H4 (cell line): ENCODE results near the gene DDIT4L. TPM values are rescaled to one million over a fixed set of nuclear protein-coding genes. Genes with fewer than 3 reads are reported as not detected.
"Not testable (repeated sequence)": the region's sequence is repeated elsewhere in the genome, so short reads cannot be mapped to it uniquely, and the experiment has no call there.

Experiments used
- DNase-seq: peaks from one replicate; pipeline ENCODE4 v3.0.0-alpha.2; 2015; ENCODE audit warnings: low spot score
- total RNA-seq: library from RNA; depleted of rRNA; stranded (reverse); fragments of >200 nt; shearing (Covaris generic); gene quantifications from 2 replicates; pipeline ENCODE4 v1.2.3, GENCODE V29; 2014; rRNA removed

The DDIT4L gene
- total RNA-seq, 1 experiment from 2014 or later, result not detected

- DNase-seq, result no peak
Observed at GRCh38 chr4:100166297-100167039, 23.8 kb downstream of the DDIT4L start.

- DNase-seq, result no peak
Observed at GRCh38 chr4:100165809-100166208, 24.5 kb downstream of the DDIT4L start.

GRCh38 chr4:100164808-100165760 is 25.2 kb downstream of the DDIT4L start:
- no peak for DNase-seq

GRCh38 chr4:100162027-100162685 is 28.1 kb downstream of the DDIT4L start:
- DNase-seq, result no peak

- no peak for DNase-seq
Observed at GRCh38 chr4:100149190-100149589, 41.1 kb downstream of the DDIT4L start.

- no peak for DNase-seq
Observed at GRCh38 chr4:100147684-100148083, 42.6 kb downstream of the DDIT4L start.

GRCh38 chr4:100147198-100147597 is 43.1 kb downstream of the DDIT4L start:
- DNase-seq, result no peak

- peak; percentile 11 for DNase-seq
Observed at GRCh38 chr4:100146756-100147155, 43.5 kb downstream of the DDIT4L start.

GRCh38 chr4:100137320-100137719 is 52.9 kb downstream of the DDIT4L start:
- not testable (repeated sequence) for DNase-seq

Other genes starting within 250 kb of the DDIT4L start
- gene DNAJB14, start 243.8 kb downstream of the DDIT4L start, total RNA-seq, result 32.6 and 62.2 TPM in 2 replicates
- 1,439 and 1,655 TPM in 2 replicates for gene H2AZ1, start 240.2 kb downstream of the DDIT4L start, total RNA-seq